Mesenchymal stem cell (in vitro differentiated cells and primary cell): Measurements from ENCODE around the gene TGFBR1.

Experiments used
- DNase-seq: peaks from one replicate; pipeline ENCODE4 v3.0.0-alpha.2; 2013
- H2AFZ ChIP-seq: one replicate; pipeline ENCODE4 v1.6.1; 2013; ENCODE audit warnings: low read depth, mild to moderate bottlenecking, control low read depth, inconsistent platforms, low read length, moderate library complexity
- H2AK5ac ChIP-seq: 2 replicates; pipeline ENCODE4 v1.6.1; 2013; ENCODE audit warnings: low read length, moderate library complexity, mild to moderate bottlenecking, inconsistent platforms; ENCODE audit not compliant: severe bottlenecking
- H2BK120ac ChIP-seq: one replicate; pipeline ENCODE4 v1.6.1; 2013; ENCODE audit warnings: low read depth, mild to moderate bottlenecking, inconsistent platforms, low read length, moderate library complexity
- H2BK12ac ChIP-seq, 2 experiments: one replicate each; pipeline ENCODE4 v1.6.1; 2013; ENCODE audit warnings: inconsistent platforms in 2 of 2, low read length in 2 of 2, mild to moderate bottlenecking in 2 of 2, moderate library complexity in 2 of 2, control low read depth in 1 of 2
- H2BK15ac ChIP-seq: one replicate; pipeline ENCODE4 v1.6.1; 2013; ENCODE audit warnings: mild to moderate bottlenecking, low read depth, inconsistent platforms; ENCODE audit not compliant: poor library complexity, severe bottlenecking
- H2BK5ac ChIP-seq: 2 replicates; pipeline ENCODE4 v1.6.1; 2013; ENCODE audit warnings: low read depth, mild to moderate bottlenecking, low read length, control low read depth, inconsistent platforms; ENCODE audit not compliant: poor library complexity, severe bottlenecking
- H3K14ac ChIP-seq, 2 experiments: one replicate each; pipeline ENCODE4 v1.6.1; 2013; ENCODE audit warnings: inconsistent platforms in 2 of 2, low read length in 2 of 2, control low read depth in 1 of 2, mild to moderate bottlenecking in 1 of 2, moderate library complexity in 1 of 2
- H3K18ac ChIP-seq, 2 experiments: one replicate each; pipeline ENCODE4 v1.6.1; 2013; ENCODE audit warnings: inconsistent platforms in 2 of 2, low read length in 2 of 2, control low read depth in 1 of 2, low read depth in 1 of 2, mild to moderate bottlenecking in 1 of 2
- H3K23ac ChIP-seq, 2 experiments: one replicate each; pipeline ENCODE4 v1.6.1; 2013; ENCODE audit warnings: inconsistent platforms in 2 of 2, low read length in 2 of 2, mild to moderate bottlenecking in 2 of 2, moderate library complexity in 2 of 2, control low read depth in 1 of 2
- H3K27ac ChIP-seq: 2 replicates; pipeline ENCODE4 v1.5.1; 2013; ENCODE audit warnings: mild to moderate bottlenecking, moderate library complexity, low read length, control low read depth, inconsistent platforms; ENCODE audit not compliant: poor library complexity, severe bottlenecking
- H3K27me3 ChIP-seq, 2 experiments: 2 replicates each; pipeline versions ENCODE4 v1.6.1 to v1.7.0; 2013; ENCODE audit warnings: low read length in 2 of 2, mild to moderate bottlenecking in 2 of 2, moderate library complexity in 2 of 2, control low read depth in 1 of 2, inconsistent platforms in 1 of 2; ENCODE audit not compliant: control insufficient read depth in 1 of 2, insufficient read depth in 1 of 2
- H3K36me3 ChIP-seq, 2 experiments: 2 replicates each; pipeline versions ENCODE4 v1.6.1 to v1.7.0; 2013; ENCODE audit warnings: low read length in 2 of 2, control low read depth in 1 of 2, inconsistent platforms in 1 of 2, low read depth in 1 of 2, mild to moderate bottlenecking in 1 of 2; ENCODE audit not compliant: insufficient read depth in 2 of 2, control insufficient read depth in 1 of 2
- H3K4ac ChIP-seq, 2 experiments: one replicate each; pipeline ENCODE4 v1.6.1; 2013; ENCODE audit warnings: inconsistent platforms in 2 of 2, low read length in 2 of 2, mild to moderate bottlenecking in 2 of 2, moderate library complexity in 2 of 2, control low read depth in 1 of 2, low read depth in 1 of 2
- H3K4me1 ChIP-seq: 2 replicates; pipeline ENCODE4 v1.6.1; 2013; ENCODE audit warnings: low read depth, low read length, control low read depth; ENCODE audit not compliant: control insufficient read depth, insufficient read depth
- H3K4me2 ChIP-seq: 2 replicates; pipeline ENCODE4 v1.6.1; 2013; ENCODE audit warnings: low read length, mild to moderate bottlenecking, inconsistent platforms; ENCODE audit not compliant: poor library complexity, severe bottlenecking
- H3K4me3 ChIP-seq, 2 experiments: 2 replicates each; pipeline versions ENCODE4 v1.5.1 to v1.7.0; 2013; ENCODE audit warnings: low read length in 2 of 2, mild to moderate bottlenecking in 2 of 2, control low read depth in 1 of 2, low read depth in 1 of 2; ENCODE audit not compliant: insufficient read depth in 1 of 2
- H3K79me1 ChIP-seq: replicated peaks from 2 replicates; pipeline ENCODE4 v1.6.1; 2013; ENCODE audit warnings: mild to moderate bottlenecking, control low read depth, low read length, inconsistent platforms; ENCODE audit not compliant: poor library complexity, severe bottlenecking
- H3K9ac ChIP-seq: 2 replicates; pipeline ENCODE4 v1.7.0; 2013; ENCODE audit warnings: mild to moderate bottlenecking, low read length, moderate library complexity
- H3K9me3 ChIP-seq: 2 replicates; pipeline ENCODE4 v1.7.0; 2013; ENCODE audit warnings: mild to moderate bottlenecking, low read length; ENCODE audit not compliant: control insufficient read depth
- H4K8ac ChIP-seq: one replicate; pipeline ENCODE4 v1.6.1; 2013; ENCODE audit warnings: inconsistent platforms, mild to moderate bottlenecking, low read length, moderate library complexity
- H4K91ac ChIP-seq: one replicate; pipeline ENCODE4 v1.6.1; 2013; ENCODE audit warnings: mild to moderate bottlenecking, low read length, inconsistent platforms
- WGBS: methylation state at CpG from one replicate; pipeline ENCODE4 v1.1.7; 2013; ENCODE audit warnings: mixed read lengths; 5-methylcytosine and 5-hydroxymethylcytosine counted together

Gene TGFBR1

GRCh38 chr9:99092643-99093491 is 12.0 kb upstream of the TGFBR1 start:
- peaks cover 0 to 24% of the 10 kb centered on the region in 2 experiments for H3K27me3 ChIP-seq
- no peak overlapping the region for H2BK12ac ChIP-seq
- H2AK5ac ChIP-seq, result no peak overlapping the region
- peak overlapping the region; percentile 19 for H2AFZ ChIP-seq
- no peak overlapping the region for H4K91ac ChIP-seq
- no peak overlapping the region for H2BK120ac ChIP-seq
- no peak overlapping the region for H3K9ac ChIP-seq
- H4K8ac ChIP-seq, result no peak overlapping the region
- H3K36me3 ChIP-seq, result no peaks in the 10 kb centered on the region
- no peak overlapping the region for H2BK15ac ChIP-seq
- no peaks in the 10 kb centered on the region for H3K4me1 ChIP-seq
- no peak for DNase-seq
- H3K23ac ChIP-seq, result no peak overlapping the region
- no peak overlapping the region for H3K18ac ChIP-seq
- WGBS, result 88% methylated on average over 6 of the region's 6 CpGs
- no peak overlapping the region for H2BK5ac ChIP-seq
- H3K79me1 ChIP-seq, result no peaks in the 10 kb centered on the region
- no peak overlapping the region for H3K4me3 ChIP-seq
- H3K27ac ChIP-seq, result no peak overlapping the region
- no peak overlapping the region for H3K4ac ChIP-seq
- H3K9me3 ChIP-seq, result peaks cover 8% of the 10 kb centered on the region
- no peak overlapping the region for H3K4me2 ChIP-seq
- no peak overlapping the region for H3K14ac ChIP-seq

GRCh38 chr9:99093492-99093791 is 11.5 kb upstream of the TGFBR1 start:
- Histone ChIP-seq H3K9me3 (peaks cover 8% of the 10 kb centered on the region), H3K79me1 (no peaks in the 10 kb centered on the region), H3K14ac (no peak overlapping the region), H3K4me3 (no peak overlapping the region), H3K18ac (no peak overlapping the region), H3K36me3 (no peaks in the 10 kb centered on the region), H2AFZ (no peak overlapping the region), H3K27me3 (peaks cover 0 to 24% of the 10 kb centered on the region in 2 experiments), H3K4me2 (no peak overlapping the region), H3K4me1 (no peaks in the 10 kb centered on the region), H2BK120ac (no peak overlapping the region), H3K4ac (no peak overlapping the region), H2AK5ac (no peak overlapping the region), H3K9ac (no peak overlapping the region), H2BK5ac (no peak overlapping the region), H3K27ac (no peak overlapping the region), H2BK12ac (no peak overlapping the region), H2BK15ac (no peak overlapping the region), H4K91ac (no peak overlapping the region), H3K23ac (no peak overlapping the region), H4K8ac (no peak overlapping the region)
- WGBS, result 94% methylated on average over 3 of the region's 3 CpGs
- no peak for DNase-seq

GRCh38 chr9:99095565-99095964 is 9.3 kb upstream of the TGFBR1 start:
- Histone ChIP-seq H2BK15ac (no peak overlapping the region), H2AFZ (no peak overlapping the region), H3K79me1 (no peaks in the 10 kb centered on the region), H3K9me3 (peaks cover 4% of the 10 kb centered on the region), H4K8ac (peak overlapping the region; percentile 48), H2BK120ac (no peak overlapping the region), H2BK5ac (no peak overlapping the region), H3K9ac (no peak overlapping the region), H3K27me3 (peaks cover 0 to 24% of the 10 kb centered on the region in 2 experiments), H3K18ac (no peak overlapping the region), H3K23ac (no peak overlapping the region), H3K14ac (no peak overlapping the region), H4K91ac (peak overlapping the region; percentile 2), H3K4me1 (no peaks in the 10 kb centered on the region), H3K27ac (no peak overlapping the region), H2BK12ac (no peak overlapping the region), H2AK5ac (no peak overlapping the region), H3K4me3 (no peak overlapping the region), H3K4ac (no peak overlapping the region), H3K4me2 (no peak overlapping the region), H3K36me3 (no peaks in the 10 kb centered on the region)
- WGBS, result no CpG with 5 or more reads among the region's 3 CpGs
- no peak for DNase-seq

- WGBS, result 97% methylated on average over 3 of the region's 3 CpGs
- H2BK120ac ChIP-seq, result no peak overlapping the region
These were observed 8.5 kb upstream of the TGFBR1 start for GRCh38 chr9:99096409-99096808.

More at GRCh38 chr9:99096409-99096808, 8.5 kb upstream of the TGFBR1 start:
- no peak overlapping the region for H4K91ac ChIP-seq
- H3K18ac ChIP-seq, result peak overlapping the region in 1 of 2 experiments; percentile 35
- H3K36me3 ChIP-seq, result no peaks in the 10 kb centered on the region
- peaks cover 0 to 24% of the 10 kb centered on the region in 2 experiments for H3K27me3 ChIP-seq
- no peak overlapping the region for H3K4me3 ChIP-seq
- no peak overlapping the region for H3K4ac ChIP-seq
- H2AK5ac ChIP-seq, result no peak overlapping the region
- H3K9me3 ChIP-seq, result peaks cover 4% of the 10 kb centered on the region
- H4K8ac ChIP-seq, result no peak overlapping the region
- H3K4me1 ChIP-seq, result no peaks in the 10 kb centered on the region
- no peak overlapping the region for H3K14ac ChIP-seq
- no peak overlapping the region for H2BK15ac ChIP-seq
- H3K27ac ChIP-seq, result no peak overlapping the region
- no peak overlapping the region for H2BK12ac ChIP-seq
- H3K23ac ChIP-seq, result no peak overlapping the region
- H3K4me2 ChIP-seq, result no peak overlapping the region
- H2BK5ac ChIP-seq, result no peak overlapping the region
- H2AFZ ChIP-seq, result peak overlapping the region; percentile 74
- no peak for DNase-seq
- no peaks in the 10 kb centered on the region for H3K79me1 ChIP-seq
- no peak overlapping the region for H3K9ac ChIP-seq
